GM23338 (cell line): Measurements from ENCODE around the gene FOXI1. TPM values are rescaled to one million over a fixed set of nuclear protein-coding genes. Genes with fewer than 3 reads are reported as not detected.

Experiments
- ATAC-seq: fragments of 200-7000 bp; cut with Tn5 transposase; 3 replicates; pipeline ENCODE4 v1.9.1; 2020
- DNase-seq: peaks from one replicate; pipeline ENCODE4 v3.0.0-alpha.2; 2015; ENCODE audit warnings: low spot score
- H2AFZ ChIP-seq: fragments of 200-600 bp; sonication (generic); 2 replicates; pipeline ENCODE4 v1.8.0; 2016; ENCODE audit warnings: antibody characterized with exemption, mild to moderate bottlenecking, moderate library complexity
- H3F3A ChIP-seq: fragments of 200-600 bp; sonication (generic); replicated peaks from 2 replicates; pipeline ENCODE4 v1.8.0; 2017; ENCODE audit warnings: antibody characterized with exemption, mixed run types, low read depth
- H3K27ac ChIP-seq: fragments of 200-600 bp; sonication (generic); 2 replicates; pipeline ENCODE4 v1.6.1; 2016; ENCODE audit warnings: low read depth
- H3K27me3 ChIP-seq: fragments of 200-600 bp; sonication (generic); 2 replicates; pipeline ENCODE4 v1.8.0; 2016; ENCODE audit warnings: mild to moderate bottlenecking, mixed run types, moderate library complexity; ENCODE audit not compliant: insufficient read depth
- H3K36me3 ChIP-seq: fragments of 200-600 bp; sonication (generic); 2 replicates; pipeline ENCODE4 v1.8.0; 2016; ENCODE audit warnings: mild to moderate bottlenecking; ENCODE audit not compliant: insufficient read depth
- H3K4me1 ChIP-seq: fragments of 200-600 bp; sonication (generic); 2 replicates; pipeline ENCODE4 v1.8.0; 2016; ENCODE audit warnings: mild to moderate bottlenecking, moderate library complexity; ENCODE audit not compliant: insufficient read depth
- H3K4me2 ChIP-seq: fragments of 200-600 bp; sonication (generic); 2 replicates; pipeline ENCODE4 v1.7.1; 2017; ENCODE audit warnings: mixed run types
- H3K4me3 ChIP-seq: fragments of 200-600 bp; sonication (generic); 2 replicates; pipeline ENCODE4 v1.6.1; 2016; ENCODE audit warnings: mixed run types
- H3K79me2 ChIP-seq: fragments of 200-600 bp; sonication (generic); replicated peaks from 2 replicates; pipeline ENCODE4 v1.8.0; 2017; ENCODE audit warnings: mild to moderate bottlenecking; ENCODE audit not compliant: insufficient read depth
- H3K9me2 ChIP-seq: fragments of 200-600 bp; sonication (generic); 2 replicates; pipeline ENCODE4 v1.8.0; 2017; ENCODE audit not compliant: insufficient read depth
- H4K20me1 ChIP-seq: fragments of 200-600 bp; sonication (generic); replicated peaks from 2 replicates; pipeline ENCODE4 v1.8.0; 2017; ENCODE audit warnings: mild to moderate bottlenecking; ENCODE audit not compliant: insufficient read depth
- H3K27ac Mint-ChIP-seq: 2 replicates; pipeline ENCODE4 v1.8.0; 2020; ENCODE audit warnings: inconsistent platforms, mild to moderate bottlenecking, moderate library complexity, mixed read lengths
- H3K27me3 Mint-ChIP-seq: 3 replicates; pipeline ENCODE4 v1.8.0; 2022; ENCODE audit warnings: low read depth, mild to moderate bottlenecking, moderate library complexity, mixed read lengths, inconsistent platforms; ENCODE audit not compliant: insufficient read depth, poor library complexity
- H3K36me3 Mint-ChIP-seq: 3 replicates; pipeline ENCODE4 v1.8.0; 2021; ENCODE audit warnings: low read depth, mild to moderate bottlenecking, inconsistent platforms, moderate library complexity, mixed read lengths
- H3K4me1 Mint-ChIP-seq: 3 replicates; pipeline ENCODE4 v1.8.0; 2020; ENCODE audit warnings: mild to moderate bottlenecking, inconsistent platforms, mixed read lengths
- H3K4me3 Mint-ChIP-seq: 3 replicates; pipeline ENCODE4 v1.8.0; 2021; ENCODE audit warnings: moderate library complexity, mild to moderate bottlenecking, inconsistent platforms, mixed read lengths
- H3K9me3 Mint-ChIP-seq: 3 replicates; pipeline ENCODE4 v1.8.0; 2020; ENCODE audit warnings: moderate library complexity, mild to moderate bottlenecking, inconsistent platforms, mixed read lengths
- ETS1 ChIP-seq: IDR thresholded peaks from 2 replicates; pipeline ENCODE4 v1.6.1; 2016; ENCODE audit warnings: antibody characterized with exemption
- EZH2phosphoT487 ChIP-seq: fragments of 200-600 bp; sonication (generic); IDR thresholded peaks from one replicate; pipeline ENCODE4 v1.8.1; 2018; ENCODE audit warnings: antibody characterized with exemption; ENCODE audit not compliant: unreplicated experiment
- JUNB ChIP-seq: IDR thresholded peaks from one replicate; pipeline ENCODE4 v1.6.1; 2016; ENCODE audit warnings: antibody characterized with exemption; ENCODE audit not compliant: unreplicated experiment
- NANOG ChIP-seq: IDR thresholded peaks from 2 replicates; pipeline ENCODE4 v1.6.1; 2016; ENCODE audit warnings: antibody characterized with exemption, borderline replicate concordance
- POLR2AphosphoS5 ChIP-seq: IDR thresholded peaks from 2 replicates; pipeline ENCODE4 v1.6.1; 2016; ENCODE audit warnings: antibody characterized with exemption, low read depth
- REST ChIP-seq: IDR thresholded peaks from one replicate; pipeline ENCODE4 v1.6.1; 2018; ENCODE audit warnings: antibody characterized with exemption; ENCODE audit not compliant: unreplicated experiment
- STAT1 ChIP-seq: IDR thresholded peaks from one replicate; pipeline ENCODE4 v1.6.1; 2016; ENCODE audit warnings: antibody characterized with exemption; ENCODE audit not compliant: unreplicated experiment
- ZNF114 ChIP-seq: fragments of 250-450 bp; sonication (Bioruptor Pico); IDR thresholded peaks from 2 replicates; pipeline ENCODE4 v1.5.0; 2020; ENCODE audit warnings: mild to moderate bottlenecking, moderate library complexity
- ZNF331 ChIP-seq: fragments of 250-450 bp; sonication (Bioruptor Pico); IDR thresholded peaks from 2 replicates; pipeline ENCODE4 v1.5.0; 2020; ENCODE audit warnings: low read depth, mild to moderate bottlenecking, moderate library complexity
- polyA plus RNA-seq: library from polyadenylated mRNA; unstranded; fragments of >200 nt; fragmentation: Nextera tagmentation; extraction: Ambion mirVana; gene quantifications from 2 replicates; pipeline ENCODE4 v1.2.1, GENCODE V29; 2016
- total RNA-seq: library from RNA; depleted of rRNA; stranded (reverse); fragments of >200 nt; shearing (Covaris generic); gene quantifications from 2 replicates; pipeline ENCODE4 v1.2.3, GENCODE V29; 2014
- TF ChIP-seq, protein P1 (sequence below), 2 experiments: fragments of 200-600 bp in 1 of 2; sonication (generic) in 1 of 2; conservative IDR thresholded peaks; 2 replicates each; pipeline versions ENCODE4 v1.5.1 to v1.6.1; 2016 to 2017; ENCODE audit warnings: antibody characterized with exemption in 2 of 2, low read depth in 2 of 2, mild to moderate bottlenecking in 2 of 2, moderate library complexity in 1 of 2

Gene FOXI1
- total and polyA plus RNA-seq, 2 experiments from 2014 or later: not detected

- no peaks in the 10 kb centered on the region for H3K79me2 ChIP-seq
- H3K36me3 ChIP-seq: no peaks in the 10 kb centered on the region
- H3K4me3 ChIP-seq: no peak overlapping the region
- ATAC-seq (no peak), DNase-seq (no peak)
- no peaks in the 10 kb centered on the region for H3K27me3 Mint-ChIP-seq
- no peaks in the 10 kb centered on the region for H3K9me2 ChIP-seq
- no peaks in the 10 kb centered on the region for H4K20me1 ChIP-seq
- TF ChIP-seq EZH2phosphoT487 (no peak), NANOG (no peak), POLR2AphosphoS5 (no peak), REST (no peak)
- H3K36me3 Mint-ChIP-seq: no peaks in the 10 kb centered on the region
- no peak overlapping the region for H3K4me3 Mint-ChIP-seq
- H3K9me3 Mint-ChIP-seq: no peaks in the 10 kb centered on the region
- no peak overlapping the region for H2AFZ ChIP-seq
- no peak overlapping the region for H3K27ac Mint-ChIP-seq
- no peak overlapping the region for H3K27ac ChIP-seq
- no peaks in the 10 kb centered on the region for H3F3A ChIP-seq
- H3K4me1 Mint-ChIP-seq: peaks cover 18% of the 10 kb centered on the region
- H3K4me2 ChIP-seq: no peak overlapping the region
- H3K27me3 ChIP-seq: no peaks in the 10 kb centered on the region
- H3K4me1 ChIP-seq: peaks cover 4% of the 10 kb centered on the region; the same call in 1 of the 2 replicates
Measured at GRCh38 chr5:170067574-170068170, 38.0 kb upstream of the FOXI1 start.

DNA sequence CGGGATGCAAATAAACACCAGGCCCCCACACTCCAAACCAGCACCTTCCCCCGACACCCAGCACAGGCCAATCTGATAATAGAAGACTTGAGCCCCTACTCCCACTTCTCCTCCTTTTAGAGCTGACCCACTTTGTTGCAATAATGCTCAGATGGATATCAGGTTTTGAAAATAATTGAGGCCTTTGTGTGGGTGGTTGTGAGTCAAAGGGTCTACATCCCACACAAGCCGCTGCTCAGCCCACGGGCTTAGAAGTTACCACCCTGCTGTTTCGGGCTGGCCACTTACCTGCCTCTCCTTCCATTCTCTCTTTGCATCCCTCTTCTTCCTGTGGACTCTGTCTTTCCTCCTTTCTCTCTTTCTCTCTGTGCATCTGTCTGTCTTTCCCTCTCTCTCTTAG, 36.2 kb upstream of the FOXI1 start:
- Histone ChIP-seq H3K27ac (no peak overlapping the region), H3F3A (no peaks in the 10 kb centered on the region), H3K4me3 (no peak overlapping the region), H3K79me2 (no peaks in the 10 kb centered on the region), H3K9me2 (no peaks in the 10 kb centered on the region), H3K36me3 (no peaks in the 10 kb centered on the region), H2AFZ (no peak overlapping the region), H3K4me1 (peaks cover 4% of the 10 kb centered on the region; the same call in 1 of the 2 replicates), H3K4me2 (no peak overlapping the region), H3K27me3 (no peaks in the 10 kb centered on the region), H4K20me1 (no peaks in the 10 kb centered on the region)
- Mint-ChIP-seq H3K36me3 (no peaks in the 10 kb centered on the region), H3K4me1 (peaks cover 18% of the 10 kb centered on the region), H3K27me3 (no peaks in the 10 kb centered on the region), H3K9me3 (no peaks in the 10 kb centered on the region), H3K27ac (no peak overlapping the region), H3K4me3 (no peak overlapping the region)
- ATAC-seq: no peak
- DNase-seq: no peak
- no peak for TF ChIP-seq ETS1
- TF ChIP-seq STAT1: no peak
- TF ChIP-seq EZH2phosphoT487: no peak
- no peak for TF ChIP-seq ZNF331 (CRISPR knock-in tag)
- no peak for TF ChIP-seq REST
- TF ChIP-seq, protein P1, sequence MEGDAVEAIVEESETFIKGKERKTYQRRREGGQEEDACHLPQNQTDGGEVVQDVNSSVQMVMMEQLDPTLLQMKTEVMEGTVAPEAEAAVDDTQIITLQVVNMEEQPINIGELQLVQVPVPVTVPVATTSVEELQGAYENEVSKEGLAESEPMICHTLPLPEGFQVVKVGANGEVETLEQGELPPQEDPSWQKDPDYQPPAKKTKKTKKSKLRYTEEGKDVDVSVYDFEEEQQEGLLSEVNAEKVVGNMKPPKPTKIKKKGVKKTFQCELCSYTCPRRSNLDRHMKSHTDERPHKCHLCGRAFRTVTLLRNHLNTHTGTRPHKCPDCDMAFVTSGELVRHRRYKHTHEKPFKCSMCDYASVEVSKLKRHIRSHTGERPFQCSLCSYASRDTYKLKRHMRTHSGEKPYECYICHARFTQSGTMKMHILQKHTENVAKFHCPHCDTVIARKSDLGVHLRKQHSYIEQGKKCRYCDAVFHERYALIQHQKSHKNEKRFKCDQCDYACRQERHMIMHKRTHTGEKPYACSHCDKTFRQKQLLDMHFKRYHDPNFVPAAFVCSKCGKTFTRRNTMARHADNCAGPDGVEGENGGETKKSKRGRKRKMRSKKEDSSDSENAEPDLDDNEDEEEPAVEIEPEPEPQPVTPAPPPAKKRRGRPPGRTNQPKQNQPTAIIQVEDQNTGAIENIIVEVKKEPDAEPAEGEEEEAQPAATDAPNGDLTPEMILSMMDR (conservative IDR thresholded peaks at IDR 0.05; ENCODE audit: low read depth in 2 of 2): no peak
- TF ChIP-seq ZNF114 (CRISPR knock-in tag): no peak
- no peak for TF ChIP-seq JUNB
- TF ChIP-seq POLR2AphosphoS5: no peak
